Measurements from ENCODE around the gene SLC35F3.
"Not testable (repeated sequence)": the region's sequence is repeated elsewhere in the genome, so short reads cannot be mapped to it uniquely, and the experiment has no call there.

The SLC35F3 gene

DNA sequence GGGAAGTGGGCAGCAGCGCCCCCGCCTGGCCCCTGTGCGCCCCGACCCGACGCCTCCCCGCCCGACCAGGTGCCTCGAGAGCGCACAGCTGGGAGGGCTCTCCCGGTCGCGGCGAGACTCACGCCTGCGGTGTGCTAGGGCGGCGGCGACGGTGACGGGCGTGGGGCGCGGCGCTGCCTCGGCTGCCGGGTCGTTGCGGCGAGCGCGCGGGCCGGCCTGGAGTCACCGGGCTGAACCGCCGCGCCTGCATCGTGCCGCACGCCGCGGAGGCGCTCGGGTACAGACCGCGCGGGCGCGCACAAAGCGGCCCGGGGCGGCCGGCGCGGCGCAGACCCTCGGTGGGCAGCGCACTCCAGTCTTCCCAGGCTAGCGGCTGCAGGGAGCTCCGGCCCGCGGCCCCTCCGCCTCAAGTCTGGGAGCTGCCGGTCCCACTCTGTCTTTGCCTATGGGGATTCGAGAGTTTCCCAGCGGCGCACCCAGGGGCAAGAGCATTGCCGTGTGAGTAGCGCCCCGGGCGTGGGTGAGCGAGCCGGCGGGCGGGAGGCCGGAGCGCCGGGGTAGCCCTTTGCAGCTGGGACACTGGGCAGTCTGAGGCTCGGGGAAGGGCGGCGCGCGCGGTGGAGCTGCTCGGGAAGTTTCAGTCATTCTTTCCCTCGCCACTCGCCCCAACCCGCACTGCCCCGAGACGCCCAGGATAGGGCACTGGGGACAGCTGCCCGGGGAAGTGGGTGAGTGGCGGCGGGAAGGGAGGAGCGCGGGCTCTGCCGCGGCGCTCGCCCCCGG, at the start of gene SLC35F3:
Gene SLC35F3, plus strand, starts transcription at position 44 of the 783 bp plus-strand sequence.
- DNase-seq = no peak

DNA sequence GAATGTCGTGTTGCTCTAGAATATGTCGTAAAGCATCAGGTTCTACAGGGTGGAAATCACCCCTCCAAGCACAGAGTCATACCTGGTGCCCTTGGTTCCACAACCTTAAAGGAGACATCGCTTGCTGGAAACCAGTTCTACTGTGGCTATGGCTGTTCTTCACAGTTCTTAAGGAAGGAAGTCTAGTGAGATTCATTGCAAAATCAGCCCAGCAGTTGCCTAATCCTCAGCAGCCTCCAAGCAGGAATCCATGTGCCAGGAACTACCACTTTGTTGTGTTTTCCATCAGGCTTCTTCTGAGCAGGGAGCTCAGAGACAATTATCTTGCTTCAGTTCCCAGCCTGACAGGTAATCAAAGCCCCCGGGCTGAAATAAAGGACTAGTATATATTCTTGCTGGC, 45.0 kb upstream of the SLC35F3 start:
- DNase-seq = no peak

DNA sequence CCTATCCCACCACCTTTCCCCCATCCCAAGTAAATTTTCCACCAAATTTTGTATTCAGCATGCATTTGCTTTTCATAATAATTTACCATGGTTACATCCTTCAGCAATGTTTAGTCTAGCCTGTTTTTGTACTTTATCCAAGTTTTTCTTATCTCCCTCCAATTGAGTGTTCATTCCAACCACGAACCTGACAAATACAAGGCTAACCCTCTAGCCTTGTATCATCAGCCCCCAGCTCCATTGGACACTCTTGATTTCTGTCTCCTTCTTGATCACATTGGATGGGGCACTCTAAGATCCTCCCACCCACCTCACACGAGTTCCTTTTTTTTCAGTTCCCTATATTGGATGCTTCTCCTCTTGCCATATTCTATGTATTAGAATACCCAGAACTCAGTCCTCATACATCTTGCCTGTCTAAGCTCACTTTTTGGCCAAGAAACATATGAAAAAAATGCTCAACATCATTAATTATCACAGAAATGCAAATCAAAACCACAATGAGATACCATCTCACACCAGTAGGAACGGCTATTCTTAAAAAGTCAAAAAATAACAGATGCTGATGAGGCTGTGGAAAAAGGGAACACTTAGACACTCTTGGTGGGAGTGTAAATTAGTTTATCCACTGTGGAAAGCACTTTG, 40.5 kb upstream of the SLC35F3 start:
- no peak for DNase-seq

DNA sequence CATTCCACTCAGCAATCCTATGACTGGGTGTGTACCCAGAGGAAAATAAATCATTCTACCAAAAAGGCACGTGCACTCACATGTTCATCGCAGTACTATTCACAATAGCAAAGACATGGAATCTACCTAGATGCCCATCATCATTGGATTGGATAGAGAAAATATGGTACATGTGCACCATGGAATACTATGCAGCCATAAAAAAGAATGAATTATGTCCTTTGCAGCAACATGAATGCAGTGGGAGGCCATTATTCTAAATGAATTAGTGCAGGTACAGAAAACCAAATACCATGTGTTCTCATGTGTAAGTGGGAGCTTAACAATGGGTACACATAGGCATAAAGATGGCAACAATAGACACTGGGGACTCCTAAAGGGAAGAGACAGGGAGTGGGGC, 39.9 kb upstream of the SLC35F3 start:
- no peak for DNase-seq

DNA sequence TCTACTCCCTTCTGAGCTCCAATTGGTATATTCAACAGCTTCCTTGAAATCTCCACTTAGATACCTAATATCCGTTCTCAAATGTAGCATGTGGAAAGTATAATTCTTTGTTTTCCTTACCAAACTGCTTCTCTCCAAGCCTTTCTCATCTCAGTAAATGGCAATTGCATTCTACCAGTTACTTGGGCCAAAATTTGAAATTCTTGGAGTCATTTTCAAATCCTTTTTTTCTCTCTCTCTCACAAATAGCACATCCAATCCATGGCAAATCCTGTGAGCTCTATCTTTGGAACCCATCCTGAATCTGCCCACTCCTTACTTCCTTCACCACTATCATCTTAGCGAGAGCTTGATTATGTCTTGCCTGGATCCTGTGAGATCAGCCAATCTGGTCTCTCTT, 39.3 kb upstream of the SLC35F3 start:
- DNase-seq = no peak

DNA sequence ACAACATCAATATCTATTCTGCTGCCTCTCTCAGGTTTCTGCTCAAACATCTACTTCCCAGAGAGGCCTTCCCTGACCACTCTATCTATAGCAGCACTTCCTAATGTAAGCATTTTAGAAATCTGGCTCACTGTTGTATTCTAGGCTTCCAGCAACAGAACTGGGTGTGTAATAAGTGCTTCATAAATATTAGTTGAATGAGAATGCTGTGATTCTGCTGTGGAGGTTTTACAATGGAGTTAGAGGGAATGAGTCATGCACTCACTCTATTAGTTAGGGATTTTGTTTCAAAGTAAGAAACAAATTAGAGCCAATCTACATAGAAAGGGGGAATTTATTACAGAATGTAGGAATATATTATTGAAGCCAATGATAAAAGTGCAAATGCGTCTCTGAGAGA, 38.6 kb upstream of the SLC35F3 start:
- no peak for DNase-seq

DNA sequence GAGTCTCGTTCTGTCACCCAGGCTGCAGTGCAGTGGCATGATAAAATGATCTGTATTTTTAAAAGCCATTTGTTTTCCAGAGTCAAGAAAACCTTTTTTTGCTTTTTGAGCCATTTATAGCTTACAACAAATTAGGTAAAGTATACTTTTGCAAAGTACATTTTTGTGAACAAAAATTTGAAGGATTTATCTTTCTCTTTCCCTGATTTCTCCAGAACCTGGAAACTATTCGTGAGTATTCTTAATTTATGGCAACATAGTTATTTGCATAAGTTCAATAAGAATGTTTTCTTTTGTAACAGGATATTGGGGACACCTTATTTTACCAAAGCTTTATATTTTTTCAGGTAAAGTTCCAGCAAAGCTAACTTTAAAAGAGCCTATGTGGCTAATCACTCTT, 37.4 kb upstream of the SLC35F3 start:
- no peak for DNase-seq

DNA sequence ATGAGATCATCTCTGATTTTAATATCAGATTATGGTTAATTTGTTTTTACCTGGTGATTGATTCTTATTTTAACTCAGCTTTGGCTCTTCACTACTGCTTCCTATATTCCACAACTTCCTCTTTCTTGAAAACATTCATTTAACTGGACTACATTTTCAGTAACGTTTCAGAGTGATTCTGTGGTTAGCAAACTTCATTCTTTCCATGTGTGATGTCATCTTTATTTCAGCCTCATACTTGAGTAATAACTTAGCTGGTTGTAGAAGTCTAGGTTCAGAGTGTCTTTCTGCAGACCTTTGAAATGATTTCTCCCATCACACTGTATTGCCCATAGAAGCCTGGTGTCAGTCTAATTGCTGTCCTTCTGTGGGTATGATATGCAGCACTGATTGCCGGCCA, 36.0 kb upstream of the SLC35F3 start:
- no peak for DNase-seq

DNA sequence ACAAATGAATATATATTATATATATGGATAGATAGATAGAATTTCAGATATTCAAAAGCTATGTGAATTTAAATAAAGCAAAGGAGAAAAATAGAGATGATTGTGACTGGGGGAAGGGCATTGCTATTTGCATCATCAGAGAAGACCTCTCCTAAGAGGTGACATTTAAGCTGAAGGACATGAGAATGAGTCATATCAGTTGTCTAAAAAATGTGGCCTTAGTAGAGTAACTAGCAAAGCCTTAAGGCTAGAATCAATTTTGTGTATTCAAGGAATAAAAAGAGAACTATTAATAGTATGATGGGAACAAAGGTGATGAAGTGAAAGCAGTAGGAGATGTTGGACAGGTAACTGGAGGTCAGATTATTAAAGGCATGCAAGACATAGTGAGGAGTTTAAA, 34.8 kb upstream of the SLC35F3 start:
- no peak for DNase-seq

DNA sequence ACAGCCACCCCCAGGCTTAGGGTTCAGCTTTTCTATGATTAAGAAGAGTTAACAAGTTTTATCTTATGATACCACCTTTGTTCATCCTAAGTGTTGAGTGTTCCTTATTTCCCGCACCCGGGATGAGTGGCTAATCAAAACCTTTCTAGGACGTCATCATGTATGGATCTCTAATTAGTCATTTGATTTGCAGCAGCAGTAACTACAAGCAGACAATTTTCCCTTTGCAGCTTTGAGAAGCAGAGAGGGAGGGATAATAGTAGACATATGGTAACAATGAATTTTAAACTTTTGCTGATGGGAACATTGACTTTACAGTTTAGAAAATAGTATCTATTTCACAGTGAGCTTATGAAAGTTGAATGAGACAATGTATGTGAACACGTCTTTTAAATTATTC, 30.8 kb upstream of the SLC35F3 start:
- DNase-seq = no peak

DNA sequence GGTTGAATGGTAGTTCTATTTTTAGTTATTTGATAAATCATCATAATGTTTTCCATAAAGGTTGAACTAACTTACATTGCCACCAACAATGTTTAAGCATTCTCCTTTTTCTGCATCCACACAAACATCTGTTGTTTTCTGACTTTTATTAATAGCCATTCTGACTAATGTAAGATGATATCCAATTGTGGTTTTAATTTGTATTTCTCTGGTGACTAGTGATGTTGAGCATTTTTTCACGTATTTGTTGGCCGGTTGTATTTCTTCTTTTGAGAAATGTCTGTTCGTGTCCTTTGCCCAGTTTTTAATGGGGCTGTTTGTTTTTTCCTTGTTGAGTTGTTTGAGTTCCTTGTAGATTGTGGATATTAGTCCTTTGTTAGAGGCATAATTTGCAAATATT, 24.6 kb upstream of the SLC35F3 start:
- DNase-seq = no peak

DNA sequence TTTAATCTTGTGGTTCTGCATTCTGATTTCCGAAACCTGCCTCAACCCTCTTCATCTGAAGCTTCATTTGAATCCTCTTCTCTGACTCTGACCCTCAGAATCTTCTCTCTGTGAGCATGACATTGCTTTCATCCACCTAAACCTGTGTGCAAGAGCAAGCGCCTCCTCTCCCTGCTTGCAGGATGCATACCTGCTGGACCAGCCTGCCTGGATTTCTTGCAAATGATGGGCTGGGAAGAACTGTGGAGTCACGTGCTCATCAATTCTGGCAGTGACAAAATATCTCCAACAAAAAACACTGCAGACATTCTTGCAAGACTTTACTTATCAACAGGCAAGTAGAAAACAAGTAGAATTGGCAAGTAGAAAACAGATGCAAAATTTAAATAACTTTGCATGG, 20.8 kb upstream of the SLC35F3 start:
- DNase-seq = no peak

DNA sequence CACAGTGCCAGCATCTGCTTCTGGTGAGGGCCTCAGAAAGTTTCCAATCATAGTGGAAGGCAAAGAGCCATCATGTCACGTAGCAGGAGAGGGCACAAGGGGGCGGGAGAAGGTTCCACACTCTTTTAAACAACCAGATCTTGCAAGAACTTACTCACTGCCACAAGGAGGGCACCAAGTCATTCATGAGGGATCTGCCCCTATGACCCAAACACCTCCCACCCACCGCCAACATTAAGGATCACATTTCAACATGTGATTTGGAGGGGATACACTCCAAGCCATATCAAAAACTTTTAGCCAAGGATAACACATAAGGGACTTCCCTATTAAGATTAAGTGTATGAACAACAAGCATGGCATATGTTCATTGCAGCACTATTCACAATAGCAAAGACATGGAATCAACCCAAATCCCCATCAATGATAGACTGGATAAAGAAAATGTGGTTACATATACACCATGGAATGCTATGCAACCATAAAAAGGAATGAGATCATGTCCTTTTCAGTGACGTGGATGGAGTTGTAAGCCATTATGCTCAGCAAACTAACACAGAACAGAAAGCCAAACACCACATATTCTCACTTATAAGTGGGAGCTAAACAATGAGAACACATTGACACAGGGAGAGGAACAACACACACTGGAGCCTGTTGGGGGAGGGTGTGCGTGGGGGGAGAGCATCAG, 19.9 kb upstream of the SLC35F3 start:
- no peak for DNase-seq

DNA sequence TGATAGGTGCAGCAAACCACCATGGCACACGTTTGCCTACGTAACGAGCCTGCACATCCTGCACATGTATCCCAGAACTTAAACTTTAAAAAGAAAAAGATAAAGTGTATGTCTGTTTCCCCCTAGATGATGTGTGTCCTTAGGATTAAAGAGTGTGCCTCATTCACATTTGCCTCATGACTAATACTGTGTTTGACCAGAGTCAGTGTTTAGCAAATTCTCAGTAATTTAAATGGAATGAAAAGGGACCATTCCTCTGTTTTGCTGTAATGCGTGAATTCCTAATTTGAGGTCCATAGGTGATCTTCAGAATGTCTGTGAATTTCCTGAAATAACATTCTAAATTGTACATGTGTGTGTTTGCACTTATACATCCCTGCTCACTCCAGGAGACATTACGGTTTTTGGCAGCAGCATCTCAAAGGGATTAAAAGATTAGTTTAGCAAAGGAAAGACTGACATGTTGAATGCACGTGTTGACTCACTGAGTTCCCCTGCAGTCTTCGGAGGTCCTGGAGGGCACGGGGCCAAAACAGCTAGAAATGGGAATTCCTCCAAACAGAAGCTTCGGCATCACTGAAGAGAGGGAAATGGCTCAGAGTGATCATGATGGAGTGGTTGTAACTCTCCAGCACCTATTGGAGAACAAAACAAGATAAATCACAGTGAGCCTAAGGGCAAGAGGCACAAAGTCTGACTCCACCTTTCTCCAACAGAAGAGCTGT, 19.1 kb upstream of the SLC35F3 start:
- no peak for DNase-seq

DNA sequence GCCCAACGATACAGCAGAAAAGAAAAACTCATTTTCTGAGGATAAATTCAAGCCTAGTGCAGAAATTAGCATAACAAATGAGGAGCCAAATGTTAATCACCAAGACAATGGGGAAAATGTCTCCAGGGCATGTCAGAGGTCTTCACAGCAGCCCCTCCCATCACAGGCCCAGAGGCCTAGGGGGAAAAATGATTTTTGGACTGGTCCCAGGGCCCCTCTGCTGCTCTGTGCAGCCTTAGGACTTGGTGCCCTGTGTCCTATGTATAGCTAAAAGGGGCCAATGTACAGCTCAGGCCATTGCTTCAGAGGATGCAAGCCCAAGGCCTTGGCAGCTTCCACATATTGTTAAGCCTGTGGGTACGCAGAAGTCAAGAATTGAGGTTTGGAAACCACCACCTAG, 13.3 kb upstream of the SLC35F3 start:
- DNase-seq = not testable (repeated sequence)

DNA sequence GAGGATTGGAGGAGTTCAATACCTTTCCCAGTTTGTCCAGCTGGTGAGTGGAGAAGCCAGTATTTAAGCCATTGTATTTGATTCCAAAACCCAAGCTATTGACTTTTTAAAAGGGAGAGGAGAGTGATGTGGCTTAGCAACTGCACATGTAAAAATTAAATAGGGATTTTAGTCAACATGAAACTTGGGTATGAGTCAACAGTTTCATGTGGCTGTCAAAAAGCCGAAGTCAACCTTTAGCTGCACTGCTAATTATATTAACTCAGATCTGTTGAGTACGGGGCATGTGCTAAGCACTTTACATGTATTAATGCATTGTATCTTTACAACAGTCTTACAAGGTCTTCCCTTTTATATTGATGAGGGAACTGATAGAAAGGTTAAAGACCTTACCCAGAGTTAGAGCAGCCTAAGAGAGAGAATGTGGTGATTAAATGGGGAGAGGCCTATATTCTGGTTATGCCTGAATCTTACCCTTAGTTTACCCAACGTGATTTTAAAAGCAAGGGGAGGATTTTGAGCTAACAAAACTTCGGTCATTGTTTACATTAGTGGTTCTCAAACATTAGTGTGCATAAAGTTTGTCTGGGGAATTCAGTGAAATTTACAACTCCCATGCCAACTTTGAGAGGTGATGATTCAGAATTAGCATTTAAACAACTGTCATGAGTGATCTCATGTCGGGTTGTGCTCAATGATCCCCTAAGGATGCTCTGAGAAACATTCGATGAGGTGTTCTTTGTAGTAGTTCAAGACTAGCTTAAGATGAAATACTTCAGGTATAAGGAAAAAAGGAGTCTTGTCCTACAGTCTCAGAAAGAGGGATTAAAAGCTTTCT, 6.9 kb upstream of the SLC35F3 start:
- no peak for DNase-seq

DNA sequence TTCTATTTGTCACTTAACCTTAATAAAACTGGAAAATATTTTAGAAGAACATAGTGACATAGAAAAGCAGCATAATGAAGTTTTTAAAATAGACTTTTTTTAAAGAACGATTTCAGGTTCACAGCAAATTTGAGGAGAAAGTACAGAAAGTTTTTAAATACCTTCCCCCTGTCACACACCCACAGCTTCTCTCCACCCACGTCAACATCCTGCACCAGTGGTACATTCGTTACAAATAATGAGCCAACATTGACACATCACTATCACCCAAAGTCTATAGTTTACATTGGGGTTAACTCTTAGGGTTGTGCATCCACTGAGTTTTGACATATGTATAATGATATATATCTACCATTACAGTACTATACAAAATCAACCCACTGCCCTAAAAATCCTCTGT, 3.0 kb upstream of the SLC35F3 start:
- DNase-seq = no peak

DNA sequence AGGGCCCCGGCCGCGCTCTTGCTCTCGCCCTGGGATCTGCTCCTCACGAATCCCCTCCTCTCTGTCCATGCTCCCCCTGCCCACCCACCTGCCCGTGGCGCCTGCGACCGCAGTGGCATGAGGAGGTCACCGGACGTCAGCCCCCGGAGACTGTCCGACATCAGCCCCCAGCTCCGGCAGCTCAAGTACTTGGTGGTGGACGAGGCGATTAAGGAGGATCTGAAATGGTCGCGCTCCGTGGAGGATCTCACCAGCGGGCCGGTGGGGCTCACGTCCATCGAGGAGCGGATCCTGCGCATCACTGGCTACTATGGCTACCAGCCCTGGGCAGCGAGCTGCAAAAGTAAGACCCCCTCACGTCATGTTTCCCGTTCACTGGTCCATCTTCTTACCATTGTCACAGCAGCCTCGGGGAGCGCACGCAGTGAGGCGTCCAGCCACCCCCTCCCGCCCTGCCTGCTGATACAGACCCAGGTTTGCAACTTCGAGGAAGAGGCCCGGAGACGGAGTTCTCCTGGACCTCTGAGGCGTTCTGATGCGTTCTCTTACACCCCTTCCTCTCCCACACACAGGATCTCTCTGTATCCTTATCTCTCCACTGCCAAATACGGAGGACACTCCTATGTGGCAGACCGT, 1.1 kb downstream of the SLC35F3 start:
- DNase-seq = no peak

DNA sequence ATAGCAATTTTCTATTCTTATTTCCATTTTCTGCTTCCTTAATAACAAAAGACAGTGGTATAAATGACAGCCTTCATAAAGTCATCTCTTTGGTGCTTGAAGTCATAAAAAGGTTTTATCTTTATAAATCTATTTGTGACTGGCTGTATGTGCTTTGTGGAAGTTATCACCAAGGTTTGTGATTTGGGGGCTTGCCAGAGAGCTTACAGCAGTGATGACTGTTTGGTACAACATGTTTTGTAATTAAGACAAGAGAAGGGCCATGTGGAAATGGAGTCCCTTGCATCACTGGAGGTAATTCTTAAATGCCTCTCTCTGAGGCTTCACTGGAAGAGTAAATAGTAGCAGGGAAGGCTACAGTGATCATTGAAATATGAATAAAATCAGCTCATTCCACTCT, 2.7 kb downstream of the SLC35F3 start:
- DNase-seq = no peak

DNA sequence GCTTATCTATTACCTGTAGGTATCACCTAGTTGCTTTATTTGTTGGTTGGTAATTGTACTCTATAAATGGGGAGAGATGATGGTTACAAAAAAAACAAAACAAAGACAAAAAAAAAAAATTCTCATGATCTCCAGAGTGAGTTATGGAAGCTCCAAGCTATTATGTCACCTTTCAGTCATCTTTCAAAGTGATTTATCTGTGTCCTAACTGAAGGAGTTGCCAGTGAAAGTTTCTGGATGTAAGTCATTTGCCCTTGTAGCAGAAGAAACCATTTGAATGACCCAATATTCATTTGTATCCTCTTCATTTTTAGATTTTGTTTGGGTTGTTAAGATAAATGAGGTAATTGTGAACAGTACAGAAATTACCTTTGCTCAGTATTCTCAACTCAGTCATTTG, 3.6 kb downstream of the SLC35F3 start:
- no peak for DNase-seq

DNA sequence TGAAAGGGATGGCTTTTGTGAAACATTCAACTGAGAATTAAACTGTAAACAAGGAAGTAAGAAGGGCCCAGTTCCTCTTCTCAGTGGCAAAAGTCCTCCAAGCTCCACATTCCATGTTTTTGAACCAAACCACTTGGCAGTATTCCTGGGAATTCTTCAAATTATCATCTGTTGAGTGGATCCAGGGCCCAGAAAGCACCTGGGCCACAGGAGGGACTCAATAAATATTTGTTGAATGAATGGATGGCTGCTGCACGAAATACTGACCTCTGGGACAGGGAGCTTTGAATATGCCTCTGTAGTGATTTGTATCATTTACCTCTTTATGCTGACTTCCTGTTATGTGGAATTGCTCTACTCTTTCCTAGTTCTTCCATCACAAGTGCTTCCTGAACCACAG, 4.7 kb downstream of the SLC35F3 start:
- DNase-seq = no peak

DNA sequence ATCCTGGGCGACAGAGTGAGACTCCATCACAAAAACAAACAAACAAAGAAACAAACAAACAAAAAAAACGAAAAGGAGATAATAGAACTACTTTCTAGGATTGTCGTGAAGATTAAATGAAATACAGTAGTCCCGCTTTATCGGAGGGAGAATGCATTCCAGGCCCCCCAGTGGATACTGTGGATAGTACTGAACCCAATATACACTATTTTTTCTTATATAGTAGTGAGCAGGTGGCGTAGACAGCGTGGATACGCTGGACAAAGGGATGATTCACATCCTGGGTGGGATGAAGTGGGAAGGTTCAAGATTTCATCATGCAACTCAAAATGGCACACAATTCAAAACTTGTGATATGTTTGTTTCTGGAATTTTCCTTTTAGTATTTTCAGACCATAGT, 8.0 kb downstream of the SLC35F3 start:
- DNase-seq = no peak

Data from activated CD8-positive, alpha-beta memory T cell treated with anti-CD3 and anti-CD28 coated beads for 24 hours (primary cell).